D721Med (cell line): ENCODE results near the gene WNK1.
"Not testable (repeated sequence)": the region's sequence is repeated elsewhere in the genome, so short reads cannot be mapped to it uniquely, and the experiment has no call there.

Source experiments
- DNase-seq: peaks from one replicate; pipeline ENCODE4 v3.0.0; 2011; ENCODE audit warnings: low spot score; ENCODE audit not compliant: insufficient read length
- FAIRE-seq: peaks from 2 replicates; lab custom pipeline; 2011; peaks lifted over from hg19 to GRCh38; lab: Jason Lieb, UNC
- CTCF ChIP-seq: IDR thresholded peaks from 2 replicates; pipeline ENCODE4 v1.5.1; 2012; ENCODE audit warnings: mild to moderate bottlenecking, control low read depth; ENCODE audit not compliant: insufficient read depth; ENCODE audit errors: missing control alignments

WNK1 gene

GRCh38 chr12:810116-810515, 57.7 kb downstream of the WNK1 start:
- no peak for TF ChIP-seq CTCF
- DNase-seq: no peak
- no peak for FAIRE-seq

- no peak for FAIRE-seq
- TF ChIP-seq CTCF: no peak
- DNase-seq: no peak
Measured at GRCh38 chr12:810671-811415, 58.5 kb downstream of the WNK1 start.

- FAIRE-seq: no peak
- DNase-seq: no peak
- no peak for TF ChIP-seq CTCF
Measured at GRCh38 chr12:812950-813349, 60.6 kb downstream of the WNK1 start.

GRCh38 chr12:817456-817855, 65.1 kb downstream of the WNK1 start:
- not testable (repeated sequence) for FAIRE-seq

GRCh38 chr12:817941-818600, 65.7 kb downstream of the WNK1 start:
- TF ChIP-seq CTCF: no peak
- FAIRE-seq (no peak), DNase-seq (no peak)

More at GRCh38 chr12:817456-817855, 65.1 kb downstream of the WNK1 start:
- DNase-seq: not testable (repeated sequence)

GRCh38 chr12:818733-819132, 66.4 kb downstream of the WNK1 start:
- FAIRE-seq (peak; percentile 63), DNase-seq (no peak)

DNA sequence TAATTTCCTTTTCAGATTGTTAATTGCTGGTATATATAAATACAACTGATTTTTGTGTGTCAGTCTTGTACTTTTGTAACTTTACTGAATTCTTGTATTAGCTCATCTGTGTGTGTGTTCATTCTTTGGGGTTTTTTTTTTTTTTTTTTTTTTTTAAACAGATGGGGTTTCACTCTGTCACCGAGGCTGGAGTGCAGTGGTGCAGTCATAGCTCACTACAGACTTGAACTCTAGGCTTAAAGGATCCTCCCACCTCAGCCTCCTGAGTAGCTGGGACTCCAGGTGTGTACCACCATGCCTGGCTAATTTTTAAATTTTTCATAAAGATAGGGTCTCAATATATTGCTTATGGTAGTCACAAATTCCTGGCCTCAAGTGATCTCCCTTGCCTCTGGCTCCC, 68.0 kb downstream of the WNK1 start:
- TF ChIP-seq CTCF: no peak
- FAIRE-seq: no peak

More at GRCh38 chr12:818733-819132, 66.4 kb downstream of the WNK1 start:
- no peak for TF ChIP-seq CTCF

More for the DNA sequence above, 68.0 kb downstream of the WNK1 start:
- no peak for DNase-seq
